IMR-90 (cell line): ENCODE results near the gene HRNR. TPM values are rescaled to one million over a fixed set of nuclear protein-coding genes. Genes with fewer than 3 reads are reported as not detected.

Experiments
- ATAC-seq: fragments of 200-7000 bp; cut with Tn5 transposase; 2 replicates; pipeline ENCODE4 v1.9.1; 2020; ENCODE audit warnings: low read depth, mild to moderate bottlenecking, moderate library complexity
- BruUV-seq: library from RNA; stranded (reverse); fragments of 400-500 nt; replicated peaks from 2 replicates; lab custom pipeline; 2021; lab: Mats Ljungman, UMichigan
- CTCF ChIA-PET: fragments of 300-600 bp; formaldehyde crosslinking; extraction: SDS; loops from one replicate; lab custom pipeline; 2021; ENCODE audit warnings: antibody characterized with exemption; lab: Yijun Ruan, JAX
- POLR2A ChIA-PET: fragments of 300-600 bp; sonication (Branson Sonifier 250); formaldehyde crosslinking; loops from one replicate; lab custom pipeline; 2022; ENCODE audit warnings: antibody characterized with exemption; ENCODE audit not compliant: unreplicated experiment; lab: Charles Lee
- DNase-seq: peaks from one replicate; pipeline ENCODE4 v3.0.0; 2013
- H2AFZ ChIP-seq: replicated peaks from 2 replicates; pipeline ENCODE3; 2013; ENCODE audit warnings: low read length, mild to moderate bottlenecking; ENCODE audit not compliant: poor library complexity
- H2AK5ac ChIP-seq: 2 replicates; pipeline ENCODE4 v1.6.1; 2013; ENCODE audit warnings: low read depth, low read length, inconsistent platforms
- H2AK9ac ChIP-seq: replicated peaks from 2 replicates; pipeline ENCODE3; 2013; ENCODE audit warnings: mild to moderate bottlenecking, low read depth, low read length, moderate library complexity; ENCODE audit not compliant: poor library complexity
- H2BK120ac ChIP-seq: 2 replicates; pipeline ENCODE4 v1.6.1; 2013; ENCODE audit warnings: low read depth, low read length, inconsistent platforms
- H2BK15ac ChIP-seq: 3 replicates; pipeline ENCODE4 v1.6.1; 2013; ENCODE audit warnings: low read depth, low read length, inconsistent platforms
- H2BK20ac ChIP-seq: 2 replicates; pipeline ENCODE4 v1.6.1; 2013; ENCODE audit warnings: low read depth, mild to moderate bottlenecking, inconsistent platforms, low read length, moderate library complexity
- H2BK5ac ChIP-seq: 2 replicates; pipeline ENCODE4 v1.6.1; 2013; ENCODE audit warnings: mild to moderate bottlenecking, low read depth, low read length, inconsistent platforms; ENCODE audit not compliant: poor library complexity, severe bottlenecking
- H3K14ac ChIP-seq: replicated peaks from 2 replicates; pipeline ENCODE4 v1.6.1; 2013; ENCODE audit warnings: low read depth, low read length, inconsistent platforms
- H3K18ac ChIP-seq: 2 replicates; pipeline ENCODE4 v1.6.1; 2013; ENCODE audit warnings: low read depth, low read length, control low read depth
- H3K23ac ChIP-seq: 2 replicates; pipeline ENCODE4 v1.6.1; 2013; ENCODE audit warnings: low read depth, low read length, inconsistent platforms
- H3K27ac ChIP-seq: 2 replicates; pipeline ENCODE4 v1.5.1; 2013; ENCODE audit warnings: mild to moderate bottlenecking, control low read depth, low read length; ENCODE audit not compliant: insufficient read depth
- H3K27me3 ChIP-seq: 2 replicates; pipeline ENCODE4 v1.6.1; 2013; ENCODE audit warnings: low read length; ENCODE audit not compliant: control insufficient read depth, insufficient read depth
- H3K36me3 ChIP-seq: 2 replicates; pipeline ENCODE4 v1.6.1; 2013; ENCODE audit warnings: low read length, mixed read lengths; ENCODE audit not compliant: control insufficient read depth, insufficient read depth
- H3K4ac ChIP-seq: 2 replicates; pipeline ENCODE4 v1.6.1; 2013; ENCODE audit warnings: low read depth, low read length, inconsistent platforms
- H3K4me1 ChIP-seq: 2 replicates; pipeline ENCODE4 v1.6.1; 2013; ENCODE audit warnings: low read length, mixed read lengths; ENCODE audit not compliant: control insufficient read depth, insufficient read depth
- H3K4me2 ChIP-seq: 2 replicates; pipeline ENCODE4 v1.6.1; 2013; ENCODE audit warnings: low read depth, mild to moderate bottlenecking, control low read depth, low read length, moderate library complexity
- H3K4me3 ChIP-seq: 2 replicates; pipeline ENCODE4 v1.5.1; 2013; ENCODE audit warnings: low read depth, mild to moderate bottlenecking, control low read depth, low read length, moderate library complexity; ENCODE audit not compliant: insufficient read depth
- H3K56ac ChIP-seq: 2 replicates; pipeline ENCODE4 v1.6.1; 2013; ENCODE audit warnings: low read length, inconsistent platforms; ENCODE audit not compliant: insufficient read depth; ENCODE audit errors: extremely low read depth
- H3K79me1 ChIP-seq, 2 experiments: 2 replicates each; pipeline ENCODE4 v1.6.1; 2013; ENCODE audit warnings: low read length in 2 of 2, inconsistent platforms in 1 of 2, low read depth in 1 of 2
- H3K9ac ChIP-seq: 2 replicates; pipeline ENCODE4 v1.6.1; 2013; ENCODE audit warnings: low read depth, low read length, control low read depth
- H3K9me1 ChIP-seq: 2 replicates; pipeline ENCODE4 v1.6.1; 2013; ENCODE audit warnings: low read length, inconsistent platforms; ENCODE audit not compliant: insufficient read depth
- H3K9me3 ChIP-seq: 2 replicates; pipeline ENCODE4 v1.6.1; 2013; ENCODE audit warnings: low read length; ENCODE audit not compliant: control insufficient read depth, insufficient read depth
- H4K20me1 ChIP-seq: 2 replicates; pipeline ENCODE4 v1.6.1; 2013; ENCODE audit warnings: low read length, inconsistent platforms; ENCODE audit not compliant: insufficient read depth
- H4K5ac ChIP-seq: 2 replicates; pipeline ENCODE4 v1.6.1; 2013; ENCODE audit warnings: mild to moderate bottlenecking, low read depth, low read length, control low read depth
- H4K8ac ChIP-seq, 2 experiments: 2 replicates each; pipeline ENCODE4 v1.6.1; 2013; ENCODE audit warnings: low read depth in 2 of 2, low read length in 2 of 2, control low read depth in 1 of 2, inconsistent platforms in 1 of 2
- H4K91ac ChIP-seq: 2 replicates; pipeline ENCODE4 v1.6.1; 2013; ENCODE audit warnings: low read depth, low read length, inconsistent platforms; ENCODE audit not compliant: insufficient read depth
- BHLHE40 ChIP-seq: fragments of 150-350 bp; IDR thresholded peaks from 2 replicates; pipeline ENCODE4 v1.6.1; 2016; ENCODE audit warnings: mild to moderate bottlenecking, low read depth, low read length
- CHD1 ChIP-seq: IDR thresholded peaks from 2 replicates; pipeline ENCODE4 v1.6.1; 2012; ENCODE audit warnings: low read depth, low read length, improper control_type of control experiment
- FOS ChIP-seq: fragments of 150-350 bp; IDR thresholded peaks from 2 replicates; pipeline ENCODE4 v1.6.1; 2016; ENCODE audit warnings: low read depth, low read length
- MAFK ChIP-seq: IDR thresholded peaks from 2 replicates; pipeline ENCODE4 v1.6.1; 2012; ENCODE audit warnings: low read depth, low read length, improper control_type of control experiment
- MAZ ChIP-seq: IDR thresholded peaks from 2 replicates; pipeline ENCODE4 v1.6.1; 2012; ENCODE audit warnings: low read depth, mild to moderate bottlenecking, low read length, improper control_type of control experiment, moderate library complexity, borderline replicate concordance
- MXI1 ChIP-seq: IDR thresholded peaks from 2 replicates; pipeline ENCODE4 v1.6.1; 2012; ENCODE audit warnings: low read depth, mild to moderate bottlenecking, low read length, moderate library complexity, borderline replicate concordance
- NFE2L2 ChIP-seq: fragments of 150-350 bp; IDR thresholded peaks from 2 replicates; pipeline ENCODE4 v1.6.1; 2016; ENCODE audit warnings: low read depth, mild to moderate bottlenecking, low read length
- POLR2A ChIP-seq: IDR thresholded peaks from 2 replicates; pipeline ENCODE4 v1.6.1; 2012; ENCODE audit warnings: mild to moderate bottlenecking, low read depth, low read length
- SMC3 ChIP-seq: fragments of 150-350 bp; IDR thresholded peaks from 2 replicates; pipeline ENCODE4 v1.6.1; 2016; ENCODE audit warnings: low read depth, mild to moderate bottlenecking, antibody characterized with exemption, low read length, moderate library complexity
- WGBS, 2 experiments: methylation state at CpG; one replicate each; pipeline versions ENCODE4 v1.1.5 to v1.1.7; 2013; ENCODE audit warnings: missing lambda C conversion rate in 2 of 2; ENCODE audit not compliant: insufficient read length in 1 of 2; ENCODE audit errors: extremely low coverage in 2 of 2; 5-methylcytosine and 5-hydroxymethylcytosine counted together
- dilution Hi-C: fragments of 300-500 bp; cut with HindIII; formaldehyde crosslinking; loops from one replicate; pipeline ENCODE4 v1.14.3; 2018; ENCODE audit warnings: low sequenced_read_pairs; ENCODE audit not compliant: unreplicated experiment
- in situ Hi-C: fragments of 300-500 bp; cut with MboI; formaldehyde crosslinking; loops from 3 replicates; pipeline ENCODE4 v1.14.3; 2019; ENCODE audit warnings: low sequenced_read_pairs, inconsistent platforms, mixed read lengths
- intact Hi-C: fragments of 100-400 bp; cut with micrococcal nuclease; formaldehyde crosslinking; loops from 2 replicates; pipeline ENCODE4 v1.10.0; 2022
- polyA plus RNA-seq, 3 experiments: library from polyadenylated mRNA; depleted of rRNA; stranded (reverse); fragments of >200 nt; gene quantifications; 2 replicates each; pipeline ENCODE4 v1.2.3, GENCODE V29; 2012; ENCODE audit warnings: low replicate concordance in 1 of 3
- total RNA-seq: library from RNA; depleted of rRNA; stranded (reverse); fragments of >200 nt; gene quantifications from 2 replicates; pipeline ENCODE4 v1.2.3, GENCODE V29; 2012
- TF ChIP-seq, protein P1 (sequence below): conservative IDR thresholded peaks from 2 replicates; pipeline ENCODE4 v1.5.1; 2012; ENCODE audit warnings: mild to moderate bottlenecking, low read depth, low read length, improper control_type of control experiment

Gene HRNR
- total and polyA plus RNA-seq, 2 of the 4 experiments (the other 2 are of a cell fraction), result under 0.01 TPM; not detected in 1

DNA sequence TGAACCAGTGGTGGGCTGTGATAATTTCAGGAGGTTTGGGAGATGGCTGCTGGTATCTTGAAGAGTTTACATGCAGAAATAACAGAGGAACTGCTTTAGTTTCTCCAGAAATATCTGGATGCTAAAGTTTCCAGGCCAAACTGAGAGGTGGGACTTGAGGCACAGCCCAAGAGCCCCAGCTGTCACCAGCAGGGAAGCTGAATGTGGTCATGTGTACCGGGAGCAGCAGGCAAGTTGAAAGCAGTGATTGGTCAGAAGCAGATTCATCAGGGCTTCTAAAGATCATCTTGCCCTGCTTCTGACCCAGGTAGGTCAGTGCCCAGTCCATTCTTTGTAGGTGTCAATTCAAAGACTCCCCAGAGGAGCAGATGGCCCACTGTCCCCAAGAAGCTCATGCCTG lies 57.0 kb downstream of the HRNR start:
- dilution Hi-C loops (no loop called here), intact Hi-C loops (no loop called here), in situ Hi-C loops (no loop called here)
- Histone ChIP-seq H3K14ac (no peak overlapping the region), H2BK5ac (no peak overlapping the region), H3K9me3 (no peaks in the 10 kb centered on the region), H3K9me1 (no peaks in the 10 kb centered on the region), H3K4me3 (no peak overlapping the region), H2BK15ac (no peak overlapping the region), H3K9ac (no peak overlapping the region), H2AFZ (no peak overlapping the region), H3K23ac (no peak overlapping the region), H2AK5ac (no peak overlapping the region), H2BK20ac (no peak overlapping the region), H3K36me3 (no peaks in the 10 kb centered on the region), H3K4me2 (no peak overlapping the region), H4K91ac (no peak overlapping the region), H3K4ac (no peak overlapping the region), H2BK120ac (no peak overlapping the region), H3K27me3 (peaks cover 5% of the 10 kb centered on the region; the same call in 1 of the 2 replicates), H4K5ac (no peak overlapping the region), H3K27ac (no peak overlapping the region), H4K8ac (no peak overlapping the region), H3K18ac (no peak overlapping the region), H2AK9ac (no peak overlapping the region), H3K79me1 (no peaks in the 10 kb centered on the region), H4K20me1 (no peaks in the 10 kb centered on the region), H3K4me1 (no peaks in the 10 kb centered on the region; the same call in 1 of the 2 replicates), H3K56ac (no peak overlapping the region)
- no TSS peak for BruUV-seq
- no CpG with 5 or more reads among the region's 1 CpG for WGBS, 2 experiments
- TF ChIP-seq POLR2A (no peak), NFE2L2 (no peak), SMC3 (no peak), CHD1 (no peak), BHLHE40 (no peak), MAFK (no peak), FOS (no peak), MAZ (no peak), MXI1 (no peak)
- TF ChIP-seq, protein P1, sequence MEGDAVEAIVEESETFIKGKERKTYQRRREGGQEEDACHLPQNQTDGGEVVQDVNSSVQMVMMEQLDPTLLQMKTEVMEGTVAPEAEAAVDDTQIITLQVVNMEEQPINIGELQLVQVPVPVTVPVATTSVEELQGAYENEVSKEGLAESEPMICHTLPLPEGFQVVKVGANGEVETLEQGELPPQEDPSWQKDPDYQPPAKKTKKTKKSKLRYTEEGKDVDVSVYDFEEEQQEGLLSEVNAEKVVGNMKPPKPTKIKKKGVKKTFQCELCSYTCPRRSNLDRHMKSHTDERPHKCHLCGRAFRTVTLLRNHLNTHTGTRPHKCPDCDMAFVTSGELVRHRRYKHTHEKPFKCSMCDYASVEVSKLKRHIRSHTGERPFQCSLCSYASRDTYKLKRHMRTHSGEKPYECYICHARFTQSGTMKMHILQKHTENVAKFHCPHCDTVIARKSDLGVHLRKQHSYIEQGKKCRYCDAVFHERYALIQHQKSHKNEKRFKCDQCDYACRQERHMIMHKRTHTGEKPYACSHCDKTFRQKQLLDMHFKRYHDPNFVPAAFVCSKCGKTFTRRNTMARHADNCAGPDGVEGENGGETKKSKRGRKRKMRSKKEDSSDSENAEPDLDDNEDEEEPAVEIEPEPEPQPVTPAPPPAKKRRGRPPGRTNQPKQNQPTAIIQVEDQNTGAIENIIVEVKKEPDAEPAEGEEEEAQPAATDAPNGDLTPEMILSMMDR, result no peak
- no peak for ATAC-seq
- CTCF ChIA-PET, result no interaction called here
- DNase-seq, result no peak
- POLR2A ChIA-PET, result no interaction called here
